HG03521 (cell line): Measurements from ENCODE around the gene P2RY1.
"Not testable (repeated sequence)": the region's sequence is repeated elsewhere in the genome, so short reads cannot be mapped to it uniquely, and the experiment has no call there.

ENCODE experiments used
- ATAC-seq: cut with Tn5 transposase; IDR thresholded peaks from one replicate; pipeline ENCODE4 v1.9.1; 2021; ENCODE audit warnings: mild to moderate bottlenecking, moderate library complexity; ENCODE audit not compliant: unreplicated experiment

P2RY1 gene

GRCh38 chr3:152836269-152836668 lies 1.3 kb downstream of the P2RY1 start:
- no peak for ATAC-seq

GRCh38 chr3:152839511-152839910 lies 4.6 kb downstream of the P2RY1 start:
- ATAC-seq = no peak

- no peak for ATAC-seq
Observed at GRCh38 chr3:152841131-152841530, 6.2 kb downstream of the P2RY1 start.

GRCh38 chr3:152842413-152842812 lies 7.5 kb downstream of the P2RY1 start:
- ATAC-seq = no peak

GRCh38 chr3:152843955-152844354 lies 9.0 kb downstream of the P2RY1 start:
- peak; percentile 63 for ATAC-seq

- ATAC-seq = not testable (repeated sequence)
Observed at GRCh38 chr3:152846572-152847202, 11.8 kb downstream of the P2RY1 start.

GRCh38 chr3:152847599-152847998 lies 12.7 kb downstream of the P2RY1 start:
- ATAC-seq = not testable (repeated sequence)

- ATAC-seq = no peak
Observed at GRCh38 chr3:152849996-152850578, 15.2 kb downstream of the P2RY1 start.

GRCh38 chr3:152853196-152853595 lies 18.3 kb downstream of the P2RY1 start:
- ATAC-seq = no peak

- ATAC-seq = no peak
Observed at GRCh38 chr3:152857082-152857481, 22.2 kb downstream of the P2RY1 start.

- no peak for ATAC-seq
Observed at GRCh38 chr3:152858170-152858800, 23.4 kb downstream of the P2RY1 start.

- no peak for ATAC-seq
Observed at GRCh38 chr3:152860736-152861135, 25.8 kb downstream of the P2RY1 start.

GRCh38 chr3:152865668-152866245 lies 30.8 kb downstream of the P2RY1 start:
- no peak for ATAC-seq

- ATAC-seq = no peak
Observed at GRCh38 chr3:152870027-152870426, 35.1 kb downstream of the P2RY1 start.

GRCh38 chr3:152873314-152873713 lies 38.4 kb downstream of the P2RY1 start:
- ATAC-seq = not testable (repeated sequence)

- ATAC-seq = no peak
Observed at GRCh38 chr3:152874896-152875749, 40.2 kb downstream of the P2RY1 start.

- no peak for ATAC-seq
Observed at GRCh38 chr3:152879130-152879789, 44.3 kb downstream of the P2RY1 start.

- no peak for ATAC-seq
Observed at GRCh38 chr3:152879790-152880174, 44.9 kb downstream of the P2RY1 start.

GRCh38 chr3:152885076-152885475 lies 50.1 kb downstream of the P2RY1 start:
- no peak for ATAC-seq
